Fibroblast of skin of left quadriceps (primary cell): ENCODE measurements around the gene PEF1.

ENCODE experiments used
- DNase-seq, 2 experiments: peaks; one replicate each; pipeline ENCODE4 v3.0.0-alpha.2; 2013; ENCODE audit warnings: low read depth in 2 of 2

The PEF1 gene

GRCh38 chr1:31655104-31655503 is 10.4 kb upstream of the PEF1 start:
- DNase-seq: no peak

- no peak for DNase-seq
Measured at GRCh38 chr1:31654474-31654776, 9.7 kb upstream of the PEF1 start.

GRCh38 chr1:31653717-31654473 is 9.2 kb upstream of the PEF1 start:
- no peak for DNase-seq

- DNase-seq: no peak
Measured at GRCh38 chr1:31652891-31653499, 8.3 kb upstream of the PEF1 start.

- DNase-seq: no peak
Measured at GRCh38 chr1:31651766-31652165, 7.1 kb upstream of the PEF1 start.

GRCh38 chr1:31651089-31651420 is 6.4 kb upstream of the PEF1 start:
- no peak for DNase-seq

GRCh38 chr1:31650161-31651088 is 5.7 kb upstream of the PEF1 start:
- DNase-seq: no peak

- no peak for DNase-seq
Measured at GRCh38 chr1:31648641-31649357, 4.1 kb upstream of the PEF1 start.

- no peak for DNase-seq
Measured at GRCh38 chr1:31648190-31648589, 3.5 kb upstream of the PEF1 start.

GRCh38 chr1:31647106-31647505 is 2.4 kb upstream of the PEF1 start:
- peak; percentile 28 to 35 for DNase-seq

- DNase-seq: no peak
Measured at GRCh38 chr1:31646259-31646960, 1.7 kb upstream of the PEF1 start.

GRCh38 chr1:31645274-31645568 is 545 bp upstream of the PEF1 start:
- DNase-seq: no peak

- DNase-seq: no peak
Measured at GRCh38 chr1:31643976-31644559, 608 bp downstream of the PEF1 start.

- no peak for DNase-seq
Measured at GRCh38 chr1:31642897-31643296, 1.8 kb downstream of the PEF1 start.

- DNase-seq: no peak
Measured at GRCh38 chr1:31642366-31642765, 2.3 kb downstream of the PEF1 start.

GRCh38 chr1:31640964-31641363 is 3.7 kb downstream of the PEF1 start:
- DNase-seq: no peak

- DNase-seq: no peak
Measured at GRCh38 chr1:31640179-31640578, 4.5 kb downstream of the PEF1 start.

GRCh38 chr1:31639543-31639942 is 5.1 kb downstream of the PEF1 start:
- peak in 1 of 2 experiments; percentile 23 for DNase-seq

GRCh38 chr1:31637915-31638673 is 6.6 kb downstream of the PEF1 start:
- no peak for DNase-seq

GRCh38 chr1:31633117-31633516 is 11.6 kb downstream of the PEF1 start:
- DNase-seq: no peak

GRCh38 chr1:31632649-31633048 is 12.0 kb downstream of the PEF1 start:
- no peak for DNase-seq
